ENCODE measurements around the gene PRR15.

PRR15 gene

GRCh38 chr7:29611941-29612544 is 48.4 kb downstream of the PRR15 start:
- no peak for DNase-seq

GRCh38 chr7:29612596-29612995 is 49.0 kb downstream of the PRR15 start:
- no peak for DNase-seq

- DNase-seq, result no peak
Observed at GRCh38 chr7:29613100-29613499, 49.5 kb downstream of the PRR15 start.

GRCh38 chr7:29614229-29614628 is 50.6 kb downstream of the PRR15 start:
- no peak for DNase-seq

Measured in retina (tissue), 1 donor.